Natural killer cell treated with Interleukin-12 subunit alpha and Interleukin-12 subunit beta and Interleukin-15 and Interleukin-18, amount 100 ng/mL, for 72 hours (primary cell): ENCODE measurements around the gene CMIP. TPM values are rescaled to one million over a fixed set of nuclear protein-coding genes. Genes with fewer than 3 reads are reported as not detected.
A peak's percentile ranks its signal among the peaks of the same experiment; 100 is the strongest.

Experiments used
- ATAC-seq, 2 donors: fragments of 150-1000 bp; cut with Tn5 transposase in 1 of 2; sonication (Bioruptor Pico), chemical (Tn5 transposase) in 1 of 2; 2 replicates each; pipeline ENCODE4 v1.10.0; 2021
- DNase-seq: peaks from one replicate; pipeline ENCODE4 v3.0.0; 2022; ENCODE audit warnings: low spot score
- H3K27ac Mint-ChIP-seq, 2 donors: 1 replicate in 1 of 2; 2 replicates in 1 of 2; pipeline ENCODE4 v1.8.0; 2022; ENCODE audit warnings: mixed read lengths in 2 of 2, mild to moderate bottlenecking in 1 of 2, moderate library complexity in 1 of 2
- H3K27me3 Mint-ChIP-seq, 2 donors: 1 replicate in 1 of 2; 2 replicates in 1 of 2; pipeline ENCODE4 v1.8.0; 2022; ENCODE audit warnings: mixed read lengths in 2 of 2
- H3K36me3 Mint-ChIP-seq: one replicate; pipeline ENCODE4 v1.8.0; 2022; ENCODE audit warnings: mixed read lengths
- H3K4me1 Mint-ChIP-seq, 2 donors: 1 replicate in 1 of 2; 2 replicates in 1 of 2; pipeline ENCODE4 v1.8.0; 2022; ENCODE audit warnings: low read depth in 2 of 2, mixed read lengths in 2 of 2, mild to moderate bottlenecking in 1 of 2
- H3K4me3 Mint-ChIP-seq: one replicate; pipeline ENCODE4 v1.8.0; 2022; ENCODE audit warnings: mixed read lengths
- H3K9me3 Mint-ChIP-seq: 2 replicates; pipeline ENCODE4 v1.8.0; 2022; ENCODE audit warnings: mixed read lengths
- total RNA-seq, 2 donors: library from RNA; stranded (reverse); gene quantifications; one replicate each; pipeline ENCODE4 v1.2.3, GENCODE V29; 2022

CMIP gene
- total RNA-seq, 2 donors from 2014 or later = 48.0 to 57.6 TPM

DNA sequence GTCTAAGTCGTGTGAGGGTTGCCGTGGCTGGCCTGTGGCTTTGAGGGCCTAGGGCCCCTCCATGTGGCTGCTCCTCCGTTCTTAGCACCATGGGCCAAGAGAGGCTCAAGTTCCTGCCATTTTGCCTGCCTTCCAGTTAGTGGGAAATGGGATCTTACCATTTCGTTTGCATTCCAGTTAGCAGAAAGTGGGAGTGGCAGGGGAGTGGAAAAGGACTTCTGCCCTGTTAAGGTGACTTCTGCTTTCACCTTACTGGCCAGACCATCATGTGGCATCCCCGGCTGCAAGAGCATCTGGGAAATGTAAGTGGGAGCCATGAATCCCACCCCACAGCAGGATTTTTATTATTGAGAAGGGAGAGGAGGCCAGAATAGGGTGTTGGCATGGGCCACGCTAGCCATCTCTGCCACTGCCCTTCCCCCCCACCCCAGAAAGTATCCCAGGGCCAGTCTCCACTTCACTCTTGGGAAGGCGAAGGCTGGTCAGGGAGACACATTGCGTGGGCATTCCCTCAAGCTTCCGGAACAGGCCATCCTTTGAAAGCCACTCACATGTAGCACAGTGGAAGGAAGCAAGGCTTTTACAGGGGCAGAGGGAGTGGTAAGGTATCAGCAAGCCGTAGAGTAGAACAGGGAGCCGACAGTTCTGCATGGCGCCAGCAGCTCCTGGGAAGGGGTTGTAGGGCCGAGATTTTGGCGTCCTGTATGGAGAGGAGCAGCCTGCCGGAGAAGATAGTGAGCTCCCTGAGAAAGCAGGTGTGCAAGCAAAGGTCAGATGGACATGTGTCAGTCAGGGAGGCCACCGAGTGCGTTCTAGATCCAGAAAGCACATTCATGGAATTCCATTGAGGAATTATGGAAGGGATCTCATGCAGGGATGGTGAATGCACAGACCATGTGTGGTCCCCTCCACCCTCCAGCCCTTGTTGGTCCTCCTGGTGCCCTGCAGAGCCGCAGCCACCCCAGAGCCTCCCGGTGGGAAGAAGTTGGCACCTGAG, 33.4 kb downstream of the CMIP start:
- DNase-seq (no peak), ATAC-seq (no peak)
- Mint-ChIP-seq H3K36me3 (no peaks in the 10 kb centered on the region), H3K4me3 (peak overlapping the region; percentile 80), H3K27ac (peak overlapping the region; percentile 81 to 98), H3K27me3 (no peaks in the 10 kb centered on the region), H3K4me1 (peaks cover 85 to 91% of the 10 kb centered on the region in 2 donors), H3K9me3 (no peaks in the 10 kb centered on the region)

DNA sequence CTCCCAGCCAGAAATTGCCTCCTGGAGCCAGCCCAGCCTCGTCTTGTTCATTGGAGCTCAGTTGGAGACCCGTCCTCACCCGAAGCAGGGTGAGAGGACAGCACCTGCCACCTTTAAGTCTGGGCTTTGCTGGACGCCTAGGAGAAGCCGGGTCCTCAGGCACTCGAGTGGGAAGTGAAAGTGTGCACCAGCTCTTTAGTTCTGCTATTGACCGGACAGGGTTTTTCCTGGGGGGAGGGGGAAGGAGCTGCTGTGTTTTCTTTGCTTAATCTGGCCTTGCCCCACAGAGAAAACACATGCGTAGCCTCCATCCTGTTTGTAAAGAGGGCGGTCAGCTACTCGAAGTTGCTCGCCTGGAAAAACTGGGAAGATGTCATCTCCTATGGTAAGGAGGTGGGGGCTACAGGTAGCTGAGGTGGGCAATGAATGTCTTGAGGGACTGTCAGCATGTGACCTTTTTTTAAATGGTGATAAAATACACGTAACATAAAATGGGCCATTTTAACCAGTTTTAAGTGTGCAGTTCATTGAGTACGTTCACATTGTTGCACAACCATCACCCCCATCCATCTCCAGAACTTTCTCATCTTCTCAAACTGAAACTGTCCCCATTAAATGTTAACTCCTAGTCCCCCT, 34.4 kb downstream of the CMIP start:
- peak; percentile 87 for DNase-seq
- ATAC-seq = peak; percentile 56 to 73
- Mint-ChIP-seq H3K27ac (peak overlapping the region; percentile 81 to 98), H3K36me3 (no peaks in the 10 kb centered on the region), H3K4me1 (peaks cover 86 to 92% of the 10 kb centered on the region in 2 donors), H3K4me3 (peak overlapping the region; percentile 80), H3K9me3 (no peaks in the 10 kb centered on the region), H3K27me3 (no peaks in the 10 kb centered on the region)

- Mint-ChIP-seq H3K4me3 (peak overlapping the region; percentile 90), H3K9me3 (no peaks in the 10 kb centered on the region), H3K27me3 (no peaks in the 10 kb centered on the region), H3K36me3 (no peaks in the 10 kb centered on the region), H3K4me1 (peaks cover 80 to 81% of the 10 kb centered on the region in 2 donors), H3K27ac (peak overlapping the region; percentile 81 to 98)
- ATAC-seq = no peak
- no peak for DNase-seq
Measured at GRCh38 chr16:81480606-81481206, 36.1 kb downstream of the CMIP start.

DNA sequence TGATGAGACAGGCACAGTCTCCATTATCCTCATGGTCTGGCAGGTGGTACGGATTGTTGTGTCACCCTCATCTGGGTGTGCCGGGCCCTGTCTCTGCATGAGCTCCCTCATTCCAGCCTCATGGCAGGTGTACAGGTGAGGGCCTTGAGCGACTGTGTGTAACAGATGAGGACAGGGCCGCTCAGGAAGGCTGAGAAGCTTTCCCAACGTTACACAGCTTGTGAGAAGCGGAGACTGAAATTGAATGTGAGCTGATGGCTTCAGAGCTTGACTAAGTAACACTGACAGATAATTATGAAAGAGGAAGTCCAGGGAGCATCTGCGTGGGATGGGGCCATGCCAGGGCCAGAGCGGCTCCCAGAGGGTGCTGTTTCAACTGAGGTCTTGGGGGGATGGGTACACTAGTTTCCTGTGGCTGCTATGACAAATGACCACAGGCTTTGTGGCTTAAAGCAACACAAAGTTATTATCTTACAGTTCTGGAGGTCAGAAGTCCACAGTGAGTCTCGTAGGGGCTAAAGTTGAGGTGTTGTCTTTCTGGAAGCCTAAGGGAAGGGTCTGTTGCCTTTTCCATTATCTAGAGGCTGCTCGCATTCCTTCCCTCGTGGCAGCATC, 36.7 kb downstream of the CMIP start:
- Mint-ChIP-seq H3K36me3 (no peaks in the 10 kb centered on the region), H3K27ac (peak overlapping the region; percentile 81 to 98), H3K9me3 (no peaks in the 10 kb centered on the region), H3K4me1 (peaks cover 74 to 76% of the 10 kb centered on the region in 2 donors), H3K27me3 (no peaks in the 10 kb centered on the region), H3K4me3 (peak overlapping the region; percentile 90)
- peak; percentile 94 to 95 for ATAC-seq
- peak; percentile 93 for DNase-seq

GRCh38 chr16:81482329-81483063, 37.9 kb downstream of the CMIP start:
- Mint-ChIP-seq H3K9me3 (no peaks in the 10 kb centered on the region), H3K36me3 (no peaks in the 10 kb centered on the region), H3K4me3 (peak overlapping the region; percentile 90), H3K4me1 (peaks cover 62 to 68% of the 10 kb centered on the region in 2 donors), H3K27me3 (no peaks in the 10 kb centered on the region), H3K27ac (peak overlapping the region; percentile 81 to 98)
- DNase-seq (no peak), ATAC-seq (no peak)

DNA sequence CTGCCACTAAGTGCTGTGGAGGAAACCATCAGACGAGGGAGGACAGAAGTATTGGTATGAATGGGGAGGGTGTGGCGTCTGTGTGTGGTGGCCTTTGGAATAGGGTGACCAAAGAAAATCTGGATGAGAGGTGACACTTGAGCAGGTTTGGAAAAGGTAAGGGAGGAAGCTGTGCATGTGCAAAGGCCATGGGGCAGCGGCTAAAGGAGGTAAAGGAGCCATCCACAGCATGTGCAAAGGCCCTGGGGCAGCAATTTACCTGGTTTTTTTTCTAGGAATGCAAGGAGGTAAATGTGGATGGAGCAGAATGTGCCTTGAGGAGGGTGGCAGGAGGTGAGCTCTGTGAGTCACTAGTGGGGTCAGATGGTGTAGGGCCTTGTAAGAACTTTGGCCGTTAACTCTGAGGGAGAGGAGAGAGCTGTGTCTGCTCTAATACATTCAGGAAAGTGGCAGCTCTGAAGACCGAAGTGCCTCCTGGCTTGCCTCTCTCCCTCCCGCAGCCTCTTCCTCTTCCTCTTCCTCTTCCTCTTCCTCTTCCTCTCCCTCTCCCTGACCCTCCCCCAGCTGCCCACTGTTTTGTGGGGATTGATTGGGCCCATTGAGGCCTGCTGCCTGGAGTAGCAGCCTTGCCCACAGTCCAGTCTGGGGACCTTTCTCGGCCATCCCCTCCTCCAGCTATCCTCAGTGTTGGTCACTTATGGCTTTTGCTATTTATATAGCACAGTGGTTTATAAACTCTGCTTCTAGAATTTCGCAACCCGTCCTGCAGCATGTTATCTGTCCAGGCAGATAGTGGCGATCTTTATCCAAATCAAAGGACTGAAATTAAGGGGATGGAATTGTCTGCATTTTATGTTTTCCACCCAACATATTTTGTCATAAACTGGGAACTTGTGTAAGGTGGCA, 38.7 kb downstream of the CMIP start:
- Mint-ChIP-seq H3K4me3 (peak overlapping the region; percentile 90), H3K27ac (peak overlapping the region; percentile 81 to 98), H3K9me3 (no peaks in the 10 kb centered on the region), H3K36me3 (no peaks in the 10 kb centered on the region), H3K4me1 (peaks cover 59 to 69% of the 10 kb centered on the region in 2 donors), H3K27me3 (no peaks in the 10 kb centered on the region)
- no peak for DNase-seq
- no peak for ATAC-seq

DNA sequence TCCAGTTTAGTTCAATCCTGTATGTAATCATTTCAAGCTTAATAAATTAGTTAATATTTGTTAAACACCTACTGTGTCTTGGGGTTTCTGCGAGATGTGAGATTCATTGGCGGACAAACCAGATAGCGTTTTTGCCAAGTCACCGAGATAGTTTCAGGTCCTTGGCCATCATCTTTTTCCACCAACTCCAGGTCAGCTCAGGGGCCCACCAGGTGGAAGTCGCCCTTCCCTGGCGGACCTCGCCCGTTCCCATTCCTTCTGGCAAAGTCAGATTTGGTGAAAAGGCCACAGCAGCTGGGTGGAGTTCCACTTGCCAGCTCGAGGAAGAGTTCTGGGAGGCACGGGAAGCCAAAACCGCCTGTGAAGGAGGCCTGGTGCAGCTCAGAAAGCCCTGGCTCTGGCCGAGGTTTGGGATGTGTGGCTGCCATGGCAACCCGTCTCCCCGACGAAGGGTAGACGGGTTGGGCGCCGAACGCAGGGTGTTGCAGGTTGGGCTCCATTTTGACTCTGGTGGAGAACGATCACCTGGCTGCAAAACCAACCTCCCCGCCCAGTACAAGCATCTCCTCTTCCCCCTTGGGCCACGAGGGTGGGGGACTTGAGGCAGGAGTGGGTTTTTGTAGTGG, 39.5 kb downstream of the CMIP start:
- peaks cover 59 to 69% of the 10 kb centered on the region in 2 donors for H3K4me1 Mint-ChIP-seq
- H3K9me3 Mint-ChIP-seq = no peaks in the 10 kb centered on the region
- no peak overlapping the region for H3K4me3 Mint-ChIP-seq
- H3K27me3 Mint-ChIP-seq = no peaks in the 10 kb centered on the region
- no peak for DNase-seq
- ATAC-seq = no peak
- H3K27ac Mint-ChIP-seq = peak overlapping the region; percentile 81 to 98
- no peaks in the 10 kb centered on the region for H3K36me3 Mint-ChIP-seq

- H3K27ac Mint-ChIP-seq = peak overlapping the region in 1 of 2 donors; percentile 56
- H3K4me1 Mint-ChIP-seq = peaks cover 54 to 64% of the 10 kb centered on the region in 2 donors
- H3K36me3 Mint-ChIP-seq = no peaks in the 10 kb centered on the region
- no peak overlapping the region for H3K4me3 Mint-ChIP-seq
- ATAC-seq = no peak
- no peaks in the 10 kb centered on the region for H3K27me3 Mint-ChIP-seq
- H3K9me3 Mint-ChIP-seq = no peaks in the 10 kb centered on the region
- no peak for DNase-seq
Measured at GRCh38 chr16:81484908-81485624, 40.5 kb downstream of the CMIP start.

DNA sequence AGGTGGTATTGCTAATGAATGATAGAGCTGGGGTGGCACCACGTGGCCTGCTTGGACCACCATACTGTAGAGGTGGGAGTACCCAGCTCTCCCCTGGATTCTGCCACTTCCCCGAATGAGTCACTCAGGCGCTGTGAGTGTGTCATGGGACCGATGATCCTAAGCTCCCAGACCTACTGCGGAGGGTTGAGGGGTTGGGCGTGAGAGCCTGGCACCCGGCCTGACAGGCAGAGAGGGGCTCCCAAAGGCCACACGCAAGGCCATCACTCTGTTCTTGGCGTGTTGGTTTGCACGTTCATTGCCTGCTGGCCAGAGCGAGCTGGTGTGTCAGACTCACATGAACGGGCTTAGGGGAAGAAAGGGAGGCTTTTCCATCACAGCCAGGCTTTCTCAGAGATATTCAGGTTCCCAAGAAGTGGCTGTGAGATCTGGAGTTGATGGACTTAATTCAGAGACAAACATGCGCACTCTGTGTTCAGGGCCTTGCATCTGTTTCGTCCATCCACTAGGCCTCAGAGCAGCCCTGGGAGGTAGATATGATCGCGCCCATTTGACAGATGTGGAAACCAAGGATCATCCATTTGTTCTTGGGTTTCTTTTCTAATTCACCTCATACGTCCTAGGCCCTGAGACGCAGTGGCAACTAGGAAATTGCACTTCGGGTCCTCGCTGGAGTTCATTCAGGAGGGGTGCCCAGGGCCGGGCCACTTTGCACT, 41.4 kb downstream of the CMIP start:
- Mint-ChIP-seq H3K27ac (peak overlapping the region in 1 of 2 donors; percentile 56), H3K9me3 (no peaks in the 10 kb centered on the region), H3K4me1 (peaks cover 51 to 63% of the 10 kb centered on the region in 2 donors), H3K4me3 (no peak overlapping the region), H3K36me3 (no peaks in the 10 kb centered on the region), H3K27me3 (no peaks in the 10 kb centered on the region)
- no peak for ATAC-seq
- DNase-seq = no peak

GRCh38 chr16:81486540-81487061, 42.0 kb downstream of the CMIP start:
- H3K9me3 Mint-ChIP-seq = no peaks in the 10 kb centered on the region
- DNase-seq (no peak), ATAC-seq (no peak)
- H3K27ac Mint-ChIP-seq = no peak overlapping the region
- H3K27me3 Mint-ChIP-seq = no peaks in the 10 kb centered on the region
- no peaks in the 10 kb centered on the region for H3K36me3 Mint-ChIP-seq
- peaks cover 45 to 58% of the 10 kb centered on the region in 2 donors for H3K4me1 Mint-ChIP-seq
- no peak overlapping the region for H3K4me3 Mint-ChIP-seq

- Mint-ChIP-seq H3K27ac (no peak overlapping the region), H3K4me3 (no peak overlapping the region), H3K9me3 (no peaks in the 10 kb centered on the region), H3K36me3 (no peaks in the 10 kb centered on the region), H3K27me3 (no peaks in the 10 kb centered on the region), H3K4me1 (peaks cover 37 to 57% of the 10 kb centered on the region in 2 donors)
- ATAC-seq (peak; percentile 66 to 69), DNase-seq (no peak)
Measured at GRCh38 chr16:81487301-81487720, 42.7 kb downstream of the CMIP start.
